T-helper 2 cell treated with Interferon-gamma antibody and Interleukin-4, amounts not matched to agents 5 μg/mL and 100 μg/mL, for 36 hours (primary cell): Measurements from ENCODE around the gene HORMAD2.
A peak's percentile ranks its signal among the peaks of the same experiment; 100 is the strongest.
"Not testable (repeated sequence)": the region's sequence is repeated elsewhere in the genome, so short reads cannot be mapped to it uniquely, and the experiment has no call there.

Source experiments
- DNase-seq: peaks from one replicate; pipeline ENCODE4 v3.0.0; 2021; ENCODE audit warnings: low spot score
- H3K27ac Mint-ChIP-seq: one replicate; pipeline ENCODE4 v1.8.0; 2021; ENCODE audit warnings: mild to moderate bottlenecking, mixed read lengths
- H3K27me3 Mint-ChIP-seq: one replicate; pipeline ENCODE4 v1.8.0; 2021; ENCODE audit warnings: low read depth, mixed read lengths
- H3K36me3 Mint-ChIP-seq: one replicate; pipeline ENCODE4 v1.8.0; 2021; ENCODE audit warnings: low read depth, mixed read lengths
- H3K4me1 Mint-ChIP-seq: one replicate; pipeline ENCODE4 v1.8.0; 2021; ENCODE audit warnings: low read depth, mixed read lengths
- H3K4me3 Mint-ChIP-seq: one replicate; pipeline ENCODE4 v1.8.0; 2022; ENCODE audit warnings: mild to moderate bottlenecking, moderate library complexity, mixed read lengths
- H3K9me3 Mint-ChIP-seq: one replicate; pipeline ENCODE4 v1.8.0; 2021; ENCODE audit warnings: mixed read lengths

HORMAD2 gene

GRCh38 chr22:30200905-30201304 is 120.6 kb downstream of the HORMAD2 start:
- H3K27ac Mint-ChIP-seq, H3K27me3 Mint-ChIP-seq, H3K4me3 Mint-ChIP-seq, H3K36me3 Mint-ChIP-seq, DNase-seq, H3K9me3 Mint-ChIP-seq: not testable (repeated sequence)
- peaks cover 29% of the 10 kb centered on the region for H3K4me1 Mint-ChIP-seq

- Mint-ChIP-seq H3K4me3 (no peak overlapping the region), H3K9me3 (peaks cover 6% of the 10 kb centered on the region), H3K36me3 (peaks cover 5% of the 10 kb centered on the region), H3K27ac (no peak overlapping the region), H3K27me3 (no peaks in the 10 kb centered on the region), H3K4me1 (peaks cover 22% of the 10 kb centered on the region)
- DNase-seq = no peak
Measured at GRCh38 chr22:30201945-30202344, 121.7 kb downstream of the HORMAD2 start.

- no peak overlapping the region for H3K27ac Mint-ChIP-seq
- DNase-seq = no peak
Measured at GRCh38 chr22:30202531-30203006, 122.3 kb downstream of the HORMAD2 start.

GRCh38 chr22:30204015-30204741 is 123.9 kb downstream of the HORMAD2 start:
- no peak overlapping the region for H3K4me3 Mint-ChIP-seq
- no peaks in the 10 kb centered on the region for H3K27me3 Mint-ChIP-seq
- peaks cover 6% of the 10 kb centered on the region for H3K9me3 Mint-ChIP-seq
- no peak for DNase-seq
- no peak overlapping the region for H3K27ac Mint-ChIP-seq
- peaks cover 15% of the 10 kb centered on the region for H3K4me1 Mint-ChIP-seq
- peaks cover 5% of the 10 kb centered on the region for H3K36me3 Mint-ChIP-seq

More at GRCh38 chr22:30202531-30203006, 122.3 kb downstream of the HORMAD2 start:
- peaks cover 18% of the 10 kb centered on the region for H3K4me1 Mint-ChIP-seq
- no peak overlapping the region for H3K4me3 Mint-ChIP-seq
- peaks cover 6% of the 10 kb centered on the region for H3K9me3 Mint-ChIP-seq
- H3K36me3 Mint-ChIP-seq = peaks cover 5% of the 10 kb centered on the region
- H3K27me3 Mint-ChIP-seq = no peaks in the 10 kb centered on the region

- Mint-ChIP-seq H3K36me3 (peaks cover 5% of the 10 kb centered on the region), H3K27ac (no peak overlapping the region), H3K27me3 (no peaks in the 10 kb centered on the region), H3K4me1 (peaks cover 12% of the 10 kb centered on the region), H3K4me3 (no peak overlapping the region), H3K9me3 (peaks cover 6% of the 10 kb centered on the region)
- DNase-seq = no peak
Measured at GRCh38 chr22:30204742-30205111, 124.5 kb downstream of the HORMAD2 start.

GRCh38 chr22:30205281-30206115 is 125.2 kb downstream of the HORMAD2 start:
- no peak overlapping the region for H3K27ac Mint-ChIP-seq
- no peaks in the 10 kb centered on the region for H3K27me3 Mint-ChIP-seq
- peaks cover 5% of the 10 kb centered on the region for H3K36me3 Mint-ChIP-seq
- no peak for DNase-seq
- H3K9me3 Mint-ChIP-seq = peaks cover 6% of the 10 kb centered on the region
- no peak overlapping the region for H3K4me3 Mint-ChIP-seq
- H3K4me1 Mint-ChIP-seq = peaks cover 12% of the 10 kb centered on the region

- H3K9me3 Mint-ChIP-seq = peaks cover 2% of the 10 kb centered on the region
- no peak overlapping the region for H3K27ac Mint-ChIP-seq
- H3K4me3 Mint-ChIP-seq = no peak overlapping the region
- DNase-seq = no peak
- H3K4me1 Mint-ChIP-seq = peaks cover 12% of the 10 kb centered on the region
- H3K27me3 Mint-ChIP-seq = no peaks in the 10 kb centered on the region
- peaks cover 3% of the 10 kb centered on the region for H3K36me3 Mint-ChIP-seq
Measured at GRCh38 chr22:30206944-30207343, 126.7 kb downstream of the HORMAD2 start.

- Mint-ChIP-seq H3K4me1 (peaks cover 28% of the 10 kb centered on the region), H3K27ac (peak overlapping the region; percentile 42), H3K36me3 (no peaks in the 10 kb centered on the region), H3K27me3 (no peaks in the 10 kb centered on the region), H3K9me3 (no peaks in the 10 kb centered on the region), H3K4me3 (no peak overlapping the region)
- DNase-seq = no peak
Measured at GRCh38 chr22:30208631-30209603, 128.7 kb downstream of the HORMAD2 start.

GRCh38 chr22:30209642-30210041 is 129.4 kb downstream of the HORMAD2 start:
- Mint-ChIP-seq H3K4me3 (no peak overlapping the region), H3K4me1 (peaks cover 32% of the 10 kb centered on the region), H3K27ac (no peak overlapping the region), H3K36me3 (no peaks in the 10 kb centered on the region), H3K9me3 (no peaks in the 10 kb centered on the region), H3K27me3 (no peaks in the 10 kb centered on the region)
- no peak for DNase-seq

GRCh38 chr22:30210235-30210909 is 130.1 kb downstream of the HORMAD2 start:
- Mint-ChIP-seq H3K9me3 (no peaks in the 10 kb centered on the region), H3K4me3 (no peak overlapping the region), H3K27ac (peak overlapping the region; percentile 37), H3K4me1 (peaks cover 40% of the 10 kb centered on the region), H3K27me3 (no peaks in the 10 kb centered on the region), H3K36me3 (no peaks in the 10 kb centered on the region)
- no peak for DNase-seq

- no peak for DNase-seq
- Mint-ChIP-seq H3K27me3 (no peaks in the 10 kb centered on the region), H3K4me1 (peaks cover 45% of the 10 kb centered on the region), H3K27ac (no peak overlapping the region), H3K9me3 (no peaks in the 10 kb centered on the region), H3K36me3 (no peaks in the 10 kb centered on the region), H3K4me3 (no peak overlapping the region)
Measured at GRCh38 chr22:30211124-30211820, 131.0 kb downstream of the HORMAD2 start.

GRCh38 chr22:30212363-30212995 is 132.2 kb downstream of the HORMAD2 start:
- H3K27me3 Mint-ChIP-seq = no peaks in the 10 kb centered on the region

More at GRCh38 chr22:30212363-30212995, 132.2 kb downstream of the HORMAD2 start:
- Mint-ChIP-seq H3K27ac (peak overlapping the region; percentile 68), H3K4me3 (peak overlapping the region; percentile 11), H3K9me3 (no peaks in the 10 kb centered on the region), H3K4me1 (peaks cover 41% of the 10 kb centered on the region), H3K36me3 (no peaks in the 10 kb centered on the region)
- peak; percentile 45 for DNase-seq
